Caco-2 (cell line): ENCODE results near the gene HIBCH. TPM values are rescaled to one million over a fixed set of nuclear protein-coding genes. Genes with fewer than 3 reads are reported as not detected.
"Not testable (repeated sequence)": the region's sequence is repeated elsewhere in the genome, so short reads cannot be mapped to it uniquely, and the experiment has no call there.

ENCODE experiments used
- BruUV-seq: library from RNA; stranded (reverse); fragments of 400-500 nt; replicated peaks from 2 replicates; lab custom pipeline; 2021; lab: Mats Ljungman, UMichigan
- CTCF ChIA-PET: fragments of 300-600 bp; sonication (Branson Sonifier 250); formaldehyde crosslinking; loops from one replicate; lab custom pipeline; 2022; ENCODE audit warnings: antibody characterized with exemption; lab: Charles Lee
- POLR2A ChIA-PET: fragments of 300-600 bp; sonication (Branson Sonifier 250); formaldehyde crosslinking; loops from one replicate; lab custom pipeline; 2022; ENCODE audit warnings: antibody characterized with exemption; lab: Charles Lee
- DNase-seq, 2 experiments: peaks; one replicate each; pipeline versions ENCODE4 v3.0.0 to v3.0.0-alpha.2; 2020 to 2022
- H3K27me3 ChIP-seq: replicated peaks from 2 replicates; pipeline ENCODE4 v1.6.0; 2011; ENCODE audit warnings: low read length; ENCODE audit not compliant: control insufficient read depth, insufficient read depth
- H3K36me3 ChIP-seq: 2 replicates; pipeline ENCODE4 v1.5.1; 2011; ENCODE audit warnings: low read length; ENCODE audit not compliant: control insufficient read depth, insufficient read depth
- H3K4me1 ChIP-seq: fragments of 250-450 bp; sonication (Bioruptor Pico); 2 replicates; pipeline ENCODE4 v1.5.1; 2020; ENCODE audit warnings: mild to moderate bottlenecking
- H3K4me3 ChIP-seq: 2 replicates; pipeline ENCODE4 v1.5.1; 2011; ENCODE audit warnings: low read depth, mild to moderate bottlenecking, control low read depth, low read length
- H3K9me3 ChIP-seq: fragments of 250-450 bp; sonication (Bioruptor Pico); 2 replicates; pipeline ENCODE4 v1.5.1; 2020; ENCODE audit warnings: mild to moderate bottlenecking, moderate library complexity
- H3K27ac Mint-ChIP-seq: one replicate; pipeline ENCODE4 v1.8.0; 2022; ENCODE audit warnings: mixed read lengths; ENCODE audit not compliant: unreplicated experiment
- H3K27me3 Mint-ChIP-seq: one replicate; pipeline ENCODE4 v1.8.0; 2022; ENCODE audit warnings: mixed read lengths; ENCODE audit not compliant: insufficient read depth, unreplicated experiment
- H3K36me3 Mint-ChIP-seq: one replicate; pipeline ENCODE4 v1.8.0; 2022; ENCODE audit warnings: mild to moderate bottlenecking, mixed read lengths; ENCODE audit not compliant: insufficient read depth, unreplicated experiment
- H3K4me1 Mint-ChIP-seq: one replicate; pipeline ENCODE4 v1.8.0; 2022; ENCODE audit warnings: low read depth, mixed read lengths; ENCODE audit not compliant: unreplicated experiment
- H3K4me3 Mint-ChIP-seq: one replicate; pipeline ENCODE4 v1.8.0; 2022; ENCODE audit warnings: mild to moderate bottlenecking, moderate library complexity, mixed read lengths; ENCODE audit not compliant: unreplicated experiment
- H3K9me3 Mint-ChIP-seq: one replicate; pipeline ENCODE4 v1.8.0; 2022; ENCODE audit warnings: mixed read lengths; ENCODE audit not compliant: unreplicated experiment
- CTCF ChIP-seq, 2 experiments: fragments of 200-600 bp in 1 of 2; IDR thresholded peaks; 1 replicate in 1 of 2; 2 replicates in 1 of 2; pipeline versions ENCODE4 v1.5.1 to v1.8.0; 2011 to 2022; ENCODE audit warnings: antibody characterized with exemption in 1 of 2, control low read depth in 1 of 2, inconsistent platforms in 1 of 2, low read depth in 1 of 2, low read length in 1 of 2, mild to moderate bottlenecking in 1 of 2, moderate library complexity in 1 of 2; ENCODE audit not compliant: insufficient read depth in 1 of 2, severe bottlenecking in 1 of 2, unreplicated experiment in 1 of 2
- intact Hi-C: fragments of 100-400 bp; cut with micrococcal nuclease; formaldehyde crosslinking; loops from one replicate; pipeline ENCODE4 v1.10.0; 2022; ENCODE audit not compliant: unreplicated experiment
- total RNA-seq: library from RNA; stranded (reverse); gene quantifications from 2 replicates; pipeline ENCODE4 v1.2.3, GENCODE V29; 2022

HIBCH gene
- total RNA-seq, 1 experiment from 2014 or later: 34.4 TPM

GRCh38 chr2:190270298-190270697, 49.3 kb downstream of the HIBCH start:
- H3K27me3 ChIP-seq: no peaks in the 10 kb centered on the region
- Mint-ChIP-seq H3K27me3 (no peaks in the 10 kb centered on the region), H3K36me3 (no peaks in the 10 kb centered on the region), H3K4me1 (peaks cover 20% of the 10 kb centered on the region), H3K9me3 (no peaks in the 10 kb centered on the region), H3K27ac (no peak overlapping the region), H3K4me3 (no peak overlapping the region)
- no peak for TF ChIP-seq CTCF (IDR thresholded peaks at IDR 0.05; ENCODE audit: insufficient read depth in 1 of 2, low read depth in 1 of 2, low read length in 1 of 2, severe bottlenecking in 1 of 2, unreplicated experiment in 1 of 2)
- CTCF ChIA-PET: no interaction called here
- H3K9me3 ChIP-seq: peaks cover 8% of the 10 kb centered on the region
- intact Hi-C loops: no loop called here
- H3K4me3 ChIP-seq: no peak overlapping the region
- no peaks in the 10 kb centered on the region for H3K36me3 ChIP-seq
- no TSS peak for BruUV-seq
- POLR2A ChIA-PET: no interaction called here
- DNase-seq: no peak
- peaks cover 14% of the 10 kb centered on the region for H3K4me1 ChIP-seq

GRCh38 chr2:190269699-190270098, 49.9 kb downstream of the HIBCH start:
- H3K36me3 ChIP-seq, H3K9me3 Mint-ChIP-seq, DNase-seq, POLR2A ChIA-PET, H3K27me3 ChIP-seq, intact Hi-C loops, BruUV-seq, CTCF ChIA-PET, H3K27me3 Mint-ChIP-seq, H3K36me3 Mint-ChIP-seq, H3K4me3 ChIP-seq, H3K27ac Mint-ChIP-seq, H3K9me3 ChIP-seq: not testable (repeated sequence)
- Mint-ChIP-seq H3K4me3 (peak overlapping the region; percentile 25), H3K4me1 (peaks cover 20% of the 10 kb centered on the region)
- H3K4me1 ChIP-seq: peaks cover 14% of the 10 kb centered on the region

GRCh38 chr2:190267302-190267701, 52.3 kb downstream of the HIBCH start:
- Mint-ChIP-seq H3K27me3 (no peaks in the 10 kb centered on the region), H3K36me3 (no peaks in the 10 kb centered on the region), H3K4me3 (no peak overlapping the region), H3K4me1 (peaks cover 16% of the 10 kb centered on the region), H3K9me3 (no peaks in the 10 kb centered on the region), H3K27ac (no peak overlapping the region)
- H3K36me3 ChIP-seq: no peaks in the 10 kb centered on the region
- ChIA-PET POLR2A (no interaction called here), CTCF (interaction anchor here (1.0 kb wide), 1 partner anchor 53 kb away, joined by 3 read pairs; the partner anchor contains the start of gene HIBCH)
- H3K9me3 ChIP-seq: peaks cover 8% of the 10 kb centered on the region
- no peak for DNase-seq
- peaks cover 14% of the 10 kb centered on the region for H3K4me1 ChIP-seq
- intact Hi-C loops: no loop called here
- no peaks in the 10 kb centered on the region for H3K27me3 ChIP-seq
- BruUV-seq: no TSS peak
- H3K4me3 ChIP-seq: no peak overlapping the region
- no peak for TF ChIP-seq CTCF (IDR thresholded peaks at IDR 0.05; ENCODE audit: insufficient read depth in 1 of 2, low read depth in 1 of 2, low read length in 1 of 2, severe bottlenecking in 1 of 2, unreplicated experiment in 1 of 2)

- CTCF ChIA-PET: no interaction called here
- Histone ChIP-seq H3K4me1 (peaks cover 7% of the 10 kb centered on the region; the same call in 1 of the 2 replicates), H3K4me3 (no peak overlapping the region), H3K27me3 (no peaks in the 10 kb centered on the region), H3K9me3 (peaks cover 8% of the 10 kb centered on the region), H3K36me3 (no peaks in the 10 kb centered on the region)
- BruUV-seq: no TSS peak
- no peak overlapping the region for H3K4me3 Mint-ChIP-seq
- H3K4me1 Mint-ChIP-seq: peaks cover 7% of the 10 kb centered on the region
- H3K27me3 Mint-ChIP-seq: no peaks in the 10 kb centered on the region
- H3K36me3 Mint-ChIP-seq: no peaks in the 10 kb centered on the region
- no peak overlapping the region for H3K27ac Mint-ChIP-seq
- no peaks in the 10 kb centered on the region for H3K9me3 Mint-ChIP-seq
- no peak for DNase-seq
- intact Hi-C loops: no loop called here
- POLR2A ChIA-PET: no interaction called here
- TF ChIP-seq CTCF (IDR thresholded peaks at IDR 0.05; ENCODE audit: insufficient read depth in 1 of 2, low read depth in 1 of 2, low read length in 1 of 2, severe bottlenecking in 1 of 2, unreplicated experiment in 1 of 2): no peak
Observed at GRCh38 chr2:190266314-190266713, 53.3 kb downstream of the HIBCH start.
